ENCODE results near the gene CDH13.

DNA sequence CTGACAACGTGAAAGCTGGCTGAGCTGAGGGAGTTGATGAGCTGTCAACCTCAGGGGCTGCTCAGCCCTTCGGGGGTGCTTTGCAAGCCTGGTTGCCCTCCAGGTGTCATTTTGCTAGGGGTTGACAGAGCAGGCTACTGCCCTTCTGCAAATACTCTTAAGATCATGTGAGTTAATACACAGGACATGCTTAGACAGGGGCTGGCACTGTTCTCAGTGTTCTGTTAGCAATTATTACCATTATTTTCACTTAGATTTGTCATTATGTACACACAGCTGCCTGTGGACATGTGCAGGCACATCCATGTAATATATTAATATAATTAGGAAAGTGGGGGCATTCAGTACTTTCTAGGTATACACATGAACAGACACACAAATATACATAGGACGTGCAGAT is 626.8 kb downstream of the CDH13 start:
- TF ChIP-seq, protein P1, sequence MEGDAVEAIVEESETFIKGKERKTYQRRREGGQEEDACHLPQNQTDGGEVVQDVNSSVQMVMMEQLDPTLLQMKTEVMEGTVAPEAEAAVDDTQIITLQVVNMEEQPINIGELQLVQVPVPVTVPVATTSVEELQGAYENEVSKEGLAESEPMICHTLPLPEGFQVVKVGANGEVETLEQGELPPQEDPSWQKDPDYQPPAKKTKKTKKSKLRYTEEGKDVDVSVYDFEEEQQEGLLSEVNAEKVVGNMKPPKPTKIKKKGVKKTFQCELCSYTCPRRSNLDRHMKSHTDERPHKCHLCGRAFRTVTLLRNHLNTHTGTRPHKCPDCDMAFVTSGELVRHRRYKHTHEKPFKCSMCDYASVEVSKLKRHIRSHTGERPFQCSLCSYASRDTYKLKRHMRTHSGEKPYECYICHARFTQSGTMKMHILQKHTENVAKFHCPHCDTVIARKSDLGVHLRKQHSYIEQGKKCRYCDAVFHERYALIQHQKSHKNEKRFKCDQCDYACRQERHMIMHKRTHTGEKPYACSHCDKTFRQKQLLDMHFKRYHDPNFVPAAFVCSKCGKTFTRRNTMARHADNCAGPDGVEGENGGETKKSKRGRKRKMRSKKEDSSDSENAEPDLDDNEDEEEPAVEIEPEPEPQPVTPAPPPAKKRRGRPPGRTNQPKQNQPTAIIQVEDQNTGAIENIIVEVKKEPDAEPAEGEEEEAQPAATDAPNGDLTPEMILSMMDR (IDR thresholded peaks at IDR 0.05) = no peak
- no peak for TF ChIP-seq POLR2A (IDR thresholded peaks at IDR 0.05)

Data from body of pancreas (tissue), 4 donors.